Retina (tissue), 1 donor: Measurements from ENCODE around the gene STYXL1.
A peak's percentile ranks its signal among the peaks of the same experiment; 100 is the strongest.

Experiments used
- DNase-seq: peaks from one replicate; pipeline ENCODE4 v3.0.0-alpha.2; 2016

Gene STYXL1

GRCh38 chr7:75971961-75972763, 75.6 kb downstream of the STYXL1 start:
- no peak for DNase-seq

- no peak for DNase-seq
Observed at GRCh38 chr7:75971309-75971960, 76.4 kb downstream of the STYXL1 start.

- DNase-seq = no peak
Observed at GRCh38 chr7:75969704-75970498, 77.9 kb downstream of the STYXL1 start.

- DNase-seq = no peak
Observed at GRCh38 chr7:75969182-75969581, 78.6 kb downstream of the STYXL1 start.

GRCh38 chr7:75968561-75969001, 79.2 kb downstream of the STYXL1 start:
- no peak for DNase-seq

- no peak for DNase-seq
Observed at GRCh38 chr7:75968012-75968411, 79.8 kb downstream of the STYXL1 start.

- peak; percentile 65 for DNase-seq
Observed at GRCh38 chr7:75967487-75967997, 80.3 kb downstream of the STYXL1 start.

- no peak for DNase-seq
Observed at GRCh38 chr7:75967055-75967454, 80.7 kb downstream of the STYXL1 start.

GRCh38 chr7:75966190-75966961, 81.4 kb downstream of the STYXL1 start:
- DNase-seq = no peak

GRCh38 chr7:75965617-75966016, 82.2 kb downstream of the STYXL1 start:
- DNase-seq = peak; percentile 50

- DNase-seq = no peak
Observed at GRCh38 chr7:75963381-75963995, 84.3 kb downstream of the STYXL1 start.

- peak; percentile 56 for DNase-seq
Observed at GRCh38 chr7:75962607-75963380, 85.0 kb downstream of the STYXL1 start.

GRCh38 chr7:75961218-75961617, 86.6 kb downstream of the STYXL1 start:
- DNase-seq = no peak

GRCh38 chr7:75960372-75960771, 87.4 kb downstream of the STYXL1 start:
- no peak for DNase-seq

- no peak for DNase-seq
Observed at GRCh38 chr7:75958802-75959543, 88.8 kb downstream of the STYXL1 start.

GRCh38 chr7:75957021-75957736, 90.6 kb downstream of the STYXL1 start:
- DNase-seq = no peak

GRCh38 chr7:75955331-75955955, 92.4 kb downstream of the STYXL1 start:
- DNase-seq = no peak

- DNase-seq = no peak
Observed at GRCh38 chr7:75953931-75954330, 93.9 kb downstream of the STYXL1 start.

- DNase-seq = no peak
Observed at GRCh38 chr7:75953431-75953830, 94.4 kb downstream of the STYXL1 start.
